Transverse colon (tissue), 4 donors: ENCODE results near the gene INTS11. TPM values are rescaled to one million over a fixed set of nuclear protein-coding genes. Genes with fewer than 3 reads are reported as not detected.

Source experiments
- DNase-seq: peaks from one replicate; pipeline ENCODE4 v3.0.0-alpha.2; 2019
- H3K27ac ChIP-seq, 4 donors: fragments of 200-600 bp; sonication (generic); 2 replicates each; pipeline ENCODE4 v1.5.1; 2016 to 2018; ENCODE audit warnings: inconsistent platforms in 4 of 4
- H3K27me3 ChIP-seq: fragments of 200-600 bp; sonication (generic); 2 replicates; pipeline ENCODE4 v1.5.1; 2017; ENCODE audit warnings: inconsistent platforms
- H3K36me3 ChIP-seq, 4 donors: fragments of 200-600 bp; sonication (generic); 2 replicates each; pipeline ENCODE4 v1.5.1; 2017 to 2019; ENCODE audit warnings: inconsistent platforms in 4 of 4
- H3K4me1 ChIP-seq, 4 donors: fragments of 200-600 bp; sonication (generic); 2 replicates each; pipeline ENCODE4 v1.5.1; 2017 to 2020; ENCODE audit warnings: inconsistent platforms in 4 of 4
- H3K4me3 ChIP-seq, 4 donors: fragments of 200-600 bp; sonication (generic); 1 replicate in 1 of 4; 2 replicates in 3 of 4; pipeline versions ENCODE4 v1.5.1 to v1.6.1; 2017 to 2019; ENCODE audit warnings: inconsistent platforms in 4 of 4
- H3K9me3 ChIP-seq, 2 donors: fragments of 200-600 bp; sonication (generic); 2 replicates each; pipeline ENCODE4 v1.5.1; 2017 to 2019; ENCODE audit warnings: inconsistent platforms in 2 of 2
- CTCF ChIP-seq, 5 experiments: fragments of 200-600 bp in 3 of 5; fragments of 450-650 bp in 2 of 5; sonication (generic) in 3 of 5; IDR thresholded peaks; 1 replicate in 2 of 5; 2 replicates in 3 of 5; pipeline ENCODE4 v1.5.1; 2016 to 2017; ENCODE audit warnings: antibody characterized with exemption in 5 of 5, inconsistent platforms in 3 of 5, mild to moderate bottlenecking in 2 of 5, moderate library complexity in 1 of 5
- EP300 ChIP-seq: sonication (generic); formaldehyde crosslinking; IDR thresholded peaks from one replicate; pipeline ENCODE4 v1.6.1; 2017; ENCODE audit warnings: antibody characterized with exemption, low read depth
- POLR2A ChIP-seq: fragments of 450-650 bp; IDR thresholded peaks from one replicate; pipeline ENCODE4 v1.6.1; 2016; ENCODE audit warnings: antibody characterized with exemption, mild to moderate bottlenecking, moderate library complexity
- POLR2AphosphoS5 ChIP-seq, 3 donors: sonication (generic); formaldehyde crosslinking; IDR thresholded peaks; one replicate each; pipeline ENCODE4 v1.6.1; 2016; ENCODE audit warnings: antibody characterized with exemption in 3 of 3
- WGBS, 2 donors: methylation state at CpG; one replicate each; pipeline ENCODE4 v1.1.5; 2018; ENCODE audit warnings: low coverage in 1 of 2; 5-methylcytosine and 5-hydroxymethylcytosine counted together
- in situ Hi-C, 4 donors: fragments of 200-750 bp; cut with MboI; loops; one replicate each; pipeline versions ENCODE4 v1.15.0 to v1.15.1; 2017; ENCODE audit warnings: low sequenced_read_pairs in 3 of 4, low pct_ligation_motif_present in 1 of 4, low pct_unique_long_range_greater_than_20kb in 1 of 4
- intact Hi-C: fragments of 100-400 bp; cut with DNase I; formaldehyde crosslinking; loops from one replicate; pipeline ENCODE4 v1.15.1; 2023; ENCODE audit warnings: low total_unique reads
- total RNA-seq, 4 donors: library from RNA; depleted of rRNA; stranded (reverse); fragments of >200 nt; gene quantifications; one replicate each; pipeline ENCODE4 v1.1.0, GENCODE V29; 2016

The INTS11 gene
- total RNA-seq, 4 donors from 2014 or later = 118 to 424 (median 140) TPM

GRCh38 chr1:1304331-1305299 is 19.8 kb downstream of the INTS11 start:
- WGBS, 2 donors = 42% methylated on average over 24 of the region's 29 CpGs; no CpG with 5 or more reads in 1 of the 2 donors

GRCh38 chr1:1303736-1304135 is 20.7 kb downstream of the INTS11 start:
- Histone ChIP-seq H3K9me3 (no peaks in the 10 kb centered on the region), H3K4me3 (peak overlapping the region in 1 of 4 donors; percentile 95), H3K36me3 (no peaks in the 10 kb centered on the region), H3K4me1 (peaks cover 26 to 44% (median 37%) of the 10 kb centered on the region in 4 donors), H3K27me3 (no peaks in the 10 kb centered on the region), H3K27ac (peak overlapping the region; percentile 80 to 96 (median 86))
- no peak for DNase-seq
- WGBS, 2 donors = 80% methylated on average over 13 of the region's 13 CpGs; no CpG with 5 or more reads in 1 of the 2 donors
- TF ChIP-seq POLR2AphosphoS5 (IDR thresholded peaks at IDR 0.05) = no peak
- TF ChIP-seq EP300 = no peak
- TF ChIP-seq CTCF (IDR thresholded peaks at IDR 0.05) = no peak
- intact Hi-C loops = no loop called here
- in situ Hi-C loops = no loop called here

More at GRCh38 chr1:1304331-1305299, 19.8 kb downstream of the INTS11 start:
- Histone ChIP-seq H3K27ac (peak overlapping the region; percentile 80 to 96 (median 86)), H3K4me3 (peak overlapping the region; percentile 13 to 95 (median 52)), H3K4me1 (peaks cover 30 to 52% (median 45%) of the 10 kb centered on the region in 4 donors), H3K9me3 (no peaks in the 10 kb centered on the region), H3K36me3 (no peaks in the 10 kb centered on the region), H3K27me3 (no peaks in the 10 kb centered on the region)
- in situ Hi-C loops (no loop called here), intact Hi-C loops (no loop called here)
- peak; percentile 78 for DNase-seq
- TF ChIP-seq POLR2AphosphoS5 (IDR thresholded peaks at IDR 0.05) (peak; percentile 26 to 52 (median 33)), POLR2A (no peak)

GRCh38 chr1:1302951-1303509 is 21.4 kb downstream of the INTS11 start:
- Histone ChIP-seq H3K27ac (no peak overlapping the region), H3K9me3 (no peaks in the 10 kb centered on the region), H3K27me3 (no peaks in the 10 kb centered on the region), H3K4me3 (no peak overlapping the region), H3K4me1 (peaks cover 26 to 44% (median 37%) of the 10 kb centered on the region in 4 donors), H3K36me3 (no peaks in the 10 kb centered on the region)
- 91% methylated on average over 17 of the region's 31 CpGs; no CpG with 5 or more reads in 1 of the 2 donors for WGBS, 2 donors
- DNase-seq = no peak
- TF ChIP-seq POLR2A (no peak), EP300 (no peak), POLR2AphosphoS5 (IDR thresholded peaks at IDR 0.05) (no peak), CTCF (IDR thresholded peaks at IDR 0.05) (no peak)
- intact Hi-C loops (no loop called here), in situ Hi-C loops (no loop called here)

- in situ Hi-C loops = no loop called here
- Histone ChIP-seq H3K9me3 (no peaks in the 10 kb centered on the region), H3K36me3 (no peaks in the 10 kb centered on the region), H3K4me1 (peaks cover 26 to 41% (median 34%) of the 10 kb centered on the region in 4 donors), H3K4me3 (no peak overlapping the region), H3K27ac (no peak overlapping the region), H3K27me3 (no peaks in the 10 kb centered on the region)
- no CpG with 5 or more reads among the region's 9 CpGs for WGBS, 2 donors
- intact Hi-C loops = no loop called here
- TF ChIP-seq POLR2AphosphoS5 (IDR thresholded peaks at IDR 0.05) = no peak
- TF ChIP-seq EP300 = no peak
- peak in 4 of 5 experiments; percentile 19 to 34 (median 28) for TF ChIP-seq CTCF (IDR thresholded peaks at IDR 0.05)
- no peak for TF ChIP-seq POLR2A
- no peak for DNase-seq
These were observed 22.4 kb downstream of the INTS11 start for GRCh38 chr1:1302006-1302430.
